ENCODE data around the gene CRYZL1.
"Not testable (repeated sequence)": the region's sequence is repeated elsewhere in the genome, so short reads cannot be mapped to it uniquely, and the experiment has no call there.

Gene CRYZL1

DNA sequence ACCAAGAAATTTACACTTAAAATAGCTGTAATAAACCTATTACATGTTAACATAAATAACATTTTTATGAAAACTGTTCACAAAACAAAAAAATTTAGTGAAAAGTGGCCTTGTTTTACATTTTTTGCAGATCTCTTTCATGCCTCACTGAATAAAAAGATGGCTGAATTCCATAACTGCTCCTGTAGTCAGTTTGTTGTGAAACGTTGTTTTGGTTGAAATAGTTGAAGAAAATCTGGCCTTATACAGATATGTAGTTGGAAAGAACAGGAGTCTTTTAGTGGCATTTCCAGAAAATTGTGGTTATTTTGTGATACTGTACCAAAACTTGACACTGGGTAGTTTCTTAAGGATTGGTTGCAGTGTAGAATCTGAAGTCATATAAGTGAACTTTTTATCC lies 18.9 kb upstream of the CRYZL1 start:
- DNase-seq, result no peak

DNA sequence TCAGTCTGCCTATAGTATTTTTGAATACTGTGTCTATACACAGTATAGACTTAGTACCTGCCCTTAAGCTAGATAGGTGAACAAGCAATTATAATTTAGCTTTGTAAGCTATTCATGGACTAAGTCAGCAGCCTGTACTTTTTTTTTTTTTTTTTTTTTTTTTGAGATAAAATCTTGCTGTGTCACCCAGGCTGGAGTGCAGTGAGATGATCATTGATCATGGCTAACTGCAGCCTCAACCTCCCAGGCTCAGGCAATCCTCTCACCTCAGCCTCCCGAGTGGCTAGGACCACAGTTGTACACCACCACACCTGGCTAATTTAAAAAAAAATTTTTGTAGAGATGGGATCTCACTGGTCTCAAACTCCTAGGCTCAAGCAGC lies 18.0 kb upstream of the CRYZL1 start:
- DNase-seq, result no peak

DNA sequence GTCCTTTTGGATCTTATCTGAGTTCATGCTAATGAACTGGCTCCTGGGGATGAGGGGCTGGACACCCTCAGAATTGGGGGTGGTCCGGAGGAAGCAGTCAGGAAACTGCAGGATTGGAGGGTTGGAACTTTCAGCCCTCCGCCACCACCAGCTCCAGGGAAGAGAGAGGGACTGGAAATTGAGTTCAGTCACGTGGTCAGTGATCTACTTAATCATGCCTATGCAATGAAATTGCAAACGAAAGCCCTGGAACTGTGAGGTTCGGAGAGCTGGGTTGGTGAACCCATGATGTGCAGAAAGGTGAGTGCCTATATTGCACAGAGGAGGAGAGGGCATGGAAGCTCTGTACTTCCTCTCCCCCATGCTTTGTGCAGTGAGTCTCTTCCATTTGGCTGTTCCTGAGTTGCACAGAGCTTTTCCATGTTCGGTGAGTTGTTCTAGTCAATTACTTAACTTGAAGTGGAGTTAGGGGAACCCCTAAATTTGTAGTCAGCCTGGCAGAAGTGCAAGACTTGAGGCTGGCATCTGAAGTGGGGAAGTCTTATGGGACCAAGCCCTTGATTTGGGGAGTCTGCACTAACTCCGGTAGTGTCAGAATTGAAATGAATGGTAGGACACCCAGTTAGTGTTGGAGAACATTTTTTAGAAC lies 17.5 kb upstream of the CRYZL1 start:
- DNase-seq, result no peak

DNA sequence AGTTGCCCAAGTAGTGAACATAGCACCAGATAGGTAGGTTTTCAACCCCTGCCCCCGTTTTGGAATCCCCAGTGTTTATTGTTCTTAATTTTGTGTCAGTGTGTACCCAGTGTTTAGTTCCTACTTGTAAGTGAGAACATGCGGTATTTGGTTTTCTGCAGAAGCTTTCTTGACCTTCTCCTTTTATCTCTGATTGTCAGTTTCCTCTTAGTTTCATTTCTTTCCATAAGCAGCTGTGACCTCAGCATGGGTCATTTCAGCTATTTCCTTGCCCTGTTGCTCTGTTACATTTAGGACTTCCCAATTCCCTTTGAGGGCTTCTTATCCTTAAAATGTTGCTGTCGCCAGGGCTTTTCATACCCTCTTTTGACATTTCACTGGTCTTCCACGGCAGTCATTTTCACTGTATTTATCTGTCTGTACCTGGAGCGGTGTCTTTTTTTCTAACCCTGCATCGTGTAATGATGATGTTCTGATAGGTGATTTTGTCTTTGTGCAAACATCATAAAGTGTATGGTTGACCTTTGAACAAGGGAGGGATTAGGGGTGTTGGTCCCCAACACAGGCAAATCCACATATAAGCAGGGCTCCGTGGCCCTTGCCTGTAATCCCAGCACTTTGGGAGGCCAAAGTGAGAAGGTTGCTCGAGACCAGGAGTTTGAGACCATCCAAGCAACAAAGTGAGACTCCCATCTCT lies 15.7 kb upstream of the CRYZL1 start:
- DNase-seq, result no peak

DNA sequence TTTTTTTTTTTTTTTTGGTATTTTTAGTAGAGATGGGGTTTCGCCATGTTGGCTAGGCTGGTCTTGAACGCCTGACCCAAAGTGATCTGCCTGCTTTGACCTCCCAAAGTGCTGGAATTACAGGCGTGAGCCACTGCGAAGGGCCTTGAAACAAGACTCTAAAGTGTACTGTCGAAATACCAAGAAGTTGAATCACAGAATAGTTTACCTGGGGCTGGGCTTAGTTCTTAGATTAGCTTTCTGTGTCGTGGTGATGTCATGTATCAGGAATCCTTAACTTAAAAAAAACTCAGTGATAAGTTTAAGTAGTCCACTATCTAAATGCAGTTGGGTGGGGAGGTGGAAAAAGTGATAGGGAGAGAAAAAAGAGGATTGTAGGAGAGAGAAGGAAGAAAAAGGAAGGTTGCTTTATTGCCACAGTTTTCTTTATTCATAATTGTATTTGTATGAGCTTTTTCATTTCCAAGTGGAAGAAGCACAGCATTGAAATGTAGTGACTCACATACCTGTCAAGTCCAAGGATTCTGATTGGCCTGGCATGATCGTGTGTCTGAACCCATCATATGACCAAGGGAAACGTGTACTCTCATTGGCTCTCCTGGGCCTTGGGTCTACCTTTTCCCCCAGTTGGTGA lies 14.2 kb upstream of the CRYZL1 start:
- DNase-seq, result no peak

DNA sequence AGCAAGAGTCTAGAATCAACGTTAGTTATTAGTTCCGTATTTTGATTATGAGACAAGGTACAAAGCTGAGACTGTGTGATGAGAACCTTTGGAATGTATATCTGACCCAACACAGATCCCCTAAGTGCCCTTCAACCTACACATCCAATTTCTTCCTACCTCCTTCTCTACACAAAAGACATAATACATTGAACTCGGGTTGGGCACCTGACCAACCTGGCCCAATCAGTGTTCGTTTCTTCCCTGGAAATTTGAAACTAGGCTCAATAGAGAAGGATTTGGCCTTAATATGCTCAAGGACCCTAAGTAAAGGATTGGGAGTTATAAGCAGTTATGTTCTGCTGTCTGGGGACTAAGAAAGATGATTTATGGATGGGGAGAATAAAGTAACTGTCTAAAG lies 12.9 kb upstream of the CRYZL1 start:
- no peak for DNase-seq

DNA sequence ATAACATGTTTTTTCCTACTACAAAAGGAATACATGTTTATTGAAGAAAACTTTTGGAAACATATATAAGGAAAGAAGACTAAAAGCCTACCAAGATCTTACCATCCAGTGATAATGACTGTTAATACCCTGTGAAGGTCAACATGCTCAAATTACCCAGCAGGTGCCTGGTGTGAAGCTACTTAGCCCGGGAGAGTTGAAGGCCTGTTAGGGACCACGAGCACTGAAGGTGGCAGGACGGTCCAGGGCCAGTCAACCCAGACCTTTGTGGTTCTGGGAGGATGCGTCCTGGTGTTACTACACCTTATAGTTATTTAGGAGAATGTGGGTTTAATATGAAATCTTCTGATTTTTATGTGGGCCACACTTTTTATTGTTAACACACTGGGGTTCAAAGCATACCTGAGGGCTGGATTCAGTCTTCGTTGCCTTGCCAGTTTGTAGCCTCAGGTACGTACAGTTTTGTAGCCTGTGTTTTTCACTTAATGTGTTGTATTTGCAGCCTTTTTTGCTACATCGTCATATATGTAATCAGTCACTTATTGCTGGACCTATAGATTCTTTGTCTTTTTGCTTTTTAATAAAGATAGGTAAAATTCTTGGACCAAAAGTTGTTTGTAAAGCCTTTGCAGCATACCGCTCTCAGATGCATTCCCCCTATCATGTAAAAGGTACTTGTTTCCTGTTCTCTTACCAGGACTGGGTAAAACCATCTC lies 10.6 kb upstream of the CRYZL1 start:
- no peak for DNase-seq

DNA sequence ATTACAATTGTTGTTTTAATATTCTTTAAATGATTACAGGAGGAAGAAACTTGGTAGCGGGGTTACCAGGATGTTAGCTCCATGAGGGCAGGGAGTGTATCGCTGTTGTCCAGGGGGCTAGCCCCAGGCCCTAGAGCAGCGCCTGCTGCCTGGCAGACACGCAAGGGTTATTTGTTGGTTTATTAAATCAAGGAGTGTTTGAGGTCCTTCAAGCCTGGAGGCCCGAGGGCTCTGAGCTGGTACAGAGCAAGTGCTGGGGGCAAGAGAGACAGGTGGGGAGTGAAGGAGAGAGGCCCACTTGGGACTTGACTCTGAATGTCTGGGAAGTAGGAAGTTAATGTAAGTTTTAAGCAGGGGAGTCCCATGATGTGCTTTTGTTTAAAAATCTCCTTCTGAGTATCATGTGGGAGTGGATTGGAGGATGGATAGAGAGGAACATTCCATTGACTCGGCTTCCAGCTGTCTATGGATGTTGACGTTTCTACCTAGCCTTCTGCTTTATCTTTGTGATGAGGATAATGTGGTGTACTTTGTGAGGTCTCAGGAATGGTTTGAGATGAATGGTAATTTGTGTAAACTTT lies 9.5 kb upstream of the CRYZL1 start:
- no peak for DNase-seq

DNA sequence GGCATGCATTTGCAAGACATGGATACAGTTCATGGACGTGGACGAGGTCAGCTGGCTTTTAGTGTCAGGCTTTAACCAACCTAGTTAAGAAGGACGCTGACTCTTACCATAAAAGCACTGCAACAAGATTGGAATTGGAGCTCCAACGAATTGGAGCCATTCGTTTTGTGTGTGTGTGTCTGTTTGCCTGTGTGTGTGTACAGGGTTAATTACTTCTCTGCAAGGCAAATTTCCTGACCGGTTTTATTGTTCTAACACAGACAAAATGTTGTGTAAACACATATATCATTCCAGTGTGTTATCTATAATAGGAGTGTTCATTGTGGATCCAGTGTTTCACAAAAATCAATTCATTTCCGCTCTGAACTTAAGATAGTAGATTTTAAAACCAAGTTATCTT lies 8.7 kb upstream of the CRYZL1 start:
- DNase-seq, result no peak

DNA sequence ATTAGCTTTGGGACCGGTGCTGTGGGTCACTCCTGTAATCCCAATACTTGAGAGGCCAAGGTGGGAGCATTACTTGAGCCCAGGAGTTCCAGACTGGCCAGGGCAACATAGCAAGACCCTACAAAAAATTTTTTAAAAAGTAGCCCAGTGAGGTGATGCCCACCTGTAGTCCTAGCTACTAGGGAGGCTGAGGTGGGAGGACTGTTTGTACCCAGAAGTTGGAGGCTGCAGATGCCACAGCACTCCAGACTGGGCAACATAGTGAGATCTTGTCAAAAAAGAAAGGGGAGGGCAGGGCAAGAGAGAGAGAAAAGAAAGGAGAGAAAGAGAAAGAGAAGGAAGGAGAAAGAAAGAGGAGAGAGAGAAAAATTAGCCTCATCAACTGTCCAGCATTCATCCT lies 7.0 kb upstream of the CRYZL1 start:
- no peak for DNase-seq

DNA sequence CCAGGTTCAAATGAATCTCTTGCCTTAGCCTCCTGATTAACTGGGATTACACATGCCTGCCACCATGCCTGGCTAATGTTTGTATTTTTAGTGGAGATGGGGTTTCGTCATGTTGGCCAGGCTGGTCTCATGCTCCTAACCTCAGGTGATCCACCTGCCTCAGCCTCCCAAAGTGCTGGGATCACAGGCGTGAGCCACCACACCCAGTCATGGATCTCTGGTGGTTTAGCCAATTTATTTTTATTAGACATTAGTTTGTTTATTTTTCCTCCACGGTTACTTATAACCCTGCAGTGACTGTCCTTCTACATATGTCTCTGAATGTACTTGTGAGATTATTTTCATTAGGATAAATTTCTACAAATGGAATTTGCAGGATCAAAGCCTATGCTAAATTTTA lies 6.0 kb upstream of the CRYZL1 start:
- DNase-seq, result no peak

DNA sequence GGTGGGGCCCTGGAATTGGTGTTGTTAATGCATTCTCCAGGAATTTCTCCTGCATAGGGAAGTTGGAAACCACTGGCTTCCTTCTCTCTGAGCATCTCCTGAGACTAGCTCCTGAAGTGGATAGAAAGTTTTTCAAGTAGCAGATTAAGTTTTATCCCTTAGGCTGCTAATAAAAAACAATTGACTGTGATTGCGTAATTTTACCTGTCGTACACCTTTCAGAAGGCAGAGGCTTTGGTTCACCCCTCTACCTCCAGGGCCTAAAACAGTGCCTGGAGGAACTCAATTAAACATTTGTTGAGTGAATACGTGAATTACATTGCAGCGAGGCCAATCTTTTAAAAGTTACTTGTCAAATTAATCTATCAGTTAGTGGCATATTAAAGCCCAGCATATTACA lies 4.2 kb upstream of the CRYZL1 start:
- DNase-seq, result no peak

DNA sequence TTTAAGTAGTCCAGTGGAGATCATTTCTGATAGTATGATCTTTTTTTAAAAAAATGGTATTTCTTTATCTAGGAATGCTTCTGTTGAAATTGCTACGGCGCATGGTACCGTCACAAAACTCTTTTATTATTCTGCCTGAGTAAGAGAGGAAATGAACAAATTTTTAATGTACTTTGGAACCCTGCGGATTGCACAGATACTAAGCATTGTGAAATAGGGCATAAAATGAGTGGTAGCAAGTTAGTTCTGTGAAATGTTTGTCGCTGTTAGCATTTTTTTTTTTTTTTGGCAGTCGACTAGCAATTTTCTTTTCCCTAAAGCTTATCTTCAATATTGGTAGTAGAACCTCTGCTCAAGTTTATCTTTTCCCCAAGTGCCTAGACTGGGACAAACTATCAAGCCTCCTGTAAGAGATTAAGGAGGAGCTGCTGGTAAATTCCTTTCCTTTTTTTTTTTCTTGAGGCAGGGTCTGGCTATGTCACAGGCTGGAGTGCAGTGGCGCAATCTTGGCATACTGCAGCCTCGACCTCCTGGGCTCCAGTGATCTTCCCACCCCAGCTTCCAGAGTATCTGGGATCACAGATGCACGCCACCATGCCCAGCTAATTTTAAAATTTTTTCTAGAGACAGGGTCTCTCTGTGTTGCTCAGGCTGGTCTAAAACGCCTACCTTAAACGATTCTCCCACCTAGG lies 3.0 kb upstream of the CRYZL1 start:
- no peak for DNase-seq

DNA sequence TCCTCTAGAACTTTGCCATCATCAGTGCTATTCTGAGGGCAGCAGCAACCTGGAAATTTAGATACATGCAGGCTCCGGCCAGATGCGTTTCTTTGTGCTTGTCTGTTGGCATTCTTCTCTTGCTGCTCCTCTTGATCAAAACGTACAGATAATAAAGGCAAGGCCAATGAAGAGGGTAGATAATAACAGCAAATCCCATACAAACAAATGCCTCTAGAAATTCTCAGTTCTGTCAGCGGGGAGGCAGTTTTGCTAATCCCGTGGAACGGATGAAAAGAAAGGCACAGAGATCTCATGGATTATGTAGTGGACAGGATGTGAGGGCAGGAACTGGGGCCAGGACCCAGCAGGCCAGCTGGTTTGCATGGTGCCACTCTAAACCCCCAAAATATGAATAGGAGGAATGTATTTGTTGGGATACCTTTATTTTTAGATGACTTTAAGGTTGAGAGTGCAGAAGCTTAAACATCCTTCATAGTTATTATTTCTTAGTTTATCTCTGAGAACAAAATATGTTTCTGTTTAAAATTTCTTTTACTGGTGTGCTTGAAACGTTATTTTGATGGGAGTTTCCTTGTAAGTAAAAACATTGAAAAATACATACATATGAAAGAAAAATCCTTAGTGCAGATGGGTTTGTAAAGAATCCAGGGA lies 2.2 kb upstream of the CRYZL1 start:
- DNase-seq, result no peak

DNA sequence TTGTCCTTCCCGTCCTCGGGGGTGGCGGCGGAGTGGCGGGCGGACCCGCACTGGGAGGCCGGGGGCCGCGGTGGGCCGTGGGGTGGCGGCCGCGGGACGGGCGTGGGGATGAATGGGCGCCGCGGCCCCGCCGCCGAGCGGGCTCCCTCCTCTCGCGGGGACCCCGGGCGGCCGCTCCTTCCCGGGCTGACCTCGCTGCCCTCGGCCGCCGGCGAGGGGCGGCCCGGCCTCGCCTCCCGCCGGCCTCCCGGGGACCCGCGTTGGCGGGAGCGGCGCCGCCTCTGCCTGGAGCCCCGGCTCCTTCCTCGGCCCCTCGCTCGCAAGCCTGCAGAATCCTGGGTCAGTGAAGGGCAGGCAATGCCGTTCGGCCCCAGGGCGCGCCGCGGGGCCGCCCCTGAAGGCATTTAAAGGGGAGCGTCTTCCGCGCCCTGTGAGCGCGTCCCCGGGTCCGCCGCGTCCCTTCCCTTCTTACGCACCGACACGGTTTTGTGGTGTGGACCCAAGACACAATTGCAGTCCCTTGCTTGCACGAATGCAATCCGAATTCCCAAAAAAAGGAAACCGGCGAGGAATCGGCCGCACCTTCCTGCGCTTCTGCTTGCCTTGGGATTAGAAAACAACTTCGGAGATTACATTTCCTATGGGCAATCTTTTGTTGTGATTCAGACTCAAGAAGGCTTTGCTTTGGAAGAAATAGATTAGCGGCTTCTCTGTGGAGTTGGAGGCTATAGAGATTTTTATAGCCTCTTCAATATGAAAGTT lies 1.5 kb upstream of the CRYZL1 start:
- DNase-seq, result peak; percentile 10

DNA sequence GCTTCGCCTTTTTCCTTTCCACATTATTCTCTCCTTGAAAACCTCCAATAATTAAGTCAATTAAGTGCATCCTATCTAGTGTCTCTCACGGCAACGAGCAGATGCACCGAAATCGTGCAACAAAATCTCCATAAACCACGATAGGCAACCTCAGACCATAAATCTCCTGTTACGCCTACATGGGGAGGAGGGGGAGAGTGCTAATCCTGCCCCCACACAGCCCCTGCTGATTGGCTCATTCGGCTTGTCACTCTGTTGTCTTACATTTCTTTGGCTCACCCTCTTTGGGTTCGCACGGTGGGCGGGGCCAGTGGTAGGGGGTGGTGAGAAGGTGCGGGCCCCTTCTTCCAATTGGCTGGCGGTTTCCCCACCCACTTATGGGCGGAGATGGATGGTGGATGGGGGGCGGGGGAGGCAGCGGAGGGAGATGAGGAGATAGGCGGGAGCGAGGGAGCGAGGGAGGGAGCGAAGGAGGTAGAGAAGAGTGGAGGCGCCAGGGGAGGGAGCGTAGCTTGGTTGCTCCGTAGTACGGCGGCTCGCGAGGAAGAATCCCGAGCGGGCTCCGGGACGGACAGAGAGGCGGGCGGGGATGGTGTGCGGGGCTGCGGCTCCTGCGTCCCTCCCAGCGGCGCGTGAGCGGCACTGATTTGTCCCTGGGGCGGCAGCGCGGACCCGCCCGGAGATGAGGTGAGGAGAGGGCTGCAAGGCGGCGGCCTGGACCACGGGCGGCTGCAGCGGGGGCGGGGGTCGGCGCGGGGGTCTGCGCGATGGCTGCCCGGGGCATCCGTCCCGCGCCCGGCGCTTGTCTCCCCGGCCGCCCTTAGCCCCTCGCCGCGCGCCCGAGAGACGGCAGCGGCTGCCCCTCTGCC lies 720 bp upstream of the CRYZL1 start, which contains the start of gene ITSN1:
ITSN1 (plus strand) TSS at position 475 of the 869 bp plus-strand sequence. CDS start 76,328 bp downstream, outside the sequence.
- peak; percentile 100 for DNase-seq

DNA sequence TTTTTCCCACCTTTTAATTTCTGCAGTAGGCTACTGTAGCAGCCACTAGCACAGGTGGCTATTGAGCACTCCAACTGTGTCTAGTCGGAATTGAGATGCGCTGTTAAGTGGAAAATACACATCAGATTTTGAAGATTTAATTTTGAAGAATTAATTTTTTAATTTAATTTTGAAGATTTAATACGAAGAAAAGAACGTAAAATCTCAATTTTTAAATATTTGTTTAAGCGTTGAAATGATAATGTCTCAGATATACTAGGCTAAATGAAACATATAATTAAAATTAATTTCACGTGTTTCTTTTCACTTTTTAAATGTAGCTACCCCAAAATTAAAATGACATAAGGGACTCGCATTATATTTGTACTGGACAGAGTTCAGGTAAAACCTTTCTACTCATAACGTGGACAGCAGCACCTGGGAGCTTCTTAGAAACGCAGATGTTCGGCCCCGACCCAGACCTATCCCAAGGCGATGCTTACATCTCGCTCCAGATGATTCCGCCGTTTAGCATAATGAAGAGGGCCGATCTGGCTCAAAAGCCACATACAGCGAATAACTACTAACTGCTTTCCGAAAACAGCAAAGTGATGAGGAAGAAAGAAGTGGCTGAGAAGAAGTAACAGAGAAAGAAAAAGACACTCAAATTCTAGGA lies 717 bp downstream of the CRYZL1 start:
- no peak for DNase-seq

DNA sequence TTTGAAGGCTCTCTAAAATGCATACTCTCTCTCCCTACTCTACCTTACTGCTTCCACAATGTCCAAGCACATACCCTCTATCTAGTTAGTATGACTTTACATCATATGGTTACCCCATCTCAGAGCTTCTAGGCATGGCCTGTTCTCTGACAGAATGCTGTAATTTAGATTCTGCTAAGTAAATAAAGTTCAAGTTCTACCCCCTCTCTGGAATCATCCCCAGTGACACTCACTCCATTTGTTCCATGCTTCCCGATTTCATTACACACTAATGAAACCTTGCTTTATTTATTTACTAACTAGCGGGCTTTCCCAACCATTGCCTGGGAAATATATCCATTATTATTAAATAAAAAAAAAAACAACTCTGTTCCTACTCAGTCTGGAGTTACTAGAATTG lies 7.3 kb downstream of the CRYZL1 start:
- no peak for DNase-seq

DNA sequence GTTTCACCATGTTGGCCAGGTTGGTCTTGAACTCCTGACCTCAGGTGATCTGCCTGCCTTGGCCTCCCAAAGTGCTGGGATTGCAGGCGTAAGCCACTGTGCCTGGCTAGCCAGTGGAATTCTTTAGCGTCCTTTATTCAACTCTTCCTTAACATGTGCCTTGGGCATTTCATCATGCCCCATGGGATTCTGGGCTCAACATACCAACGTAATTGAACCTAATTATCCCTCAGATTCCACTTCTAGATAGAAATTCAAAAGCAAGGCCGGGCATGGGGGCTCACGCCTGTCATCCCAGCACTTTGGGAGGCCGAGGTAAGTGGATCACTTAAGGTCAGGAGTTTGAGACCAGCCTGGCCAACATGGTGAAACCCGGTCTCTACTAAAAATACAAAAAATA lies 15.4 kb downstream of the CRYZL1 start:
- DNase-seq, result not testable (repeated sequence)

DNA sequence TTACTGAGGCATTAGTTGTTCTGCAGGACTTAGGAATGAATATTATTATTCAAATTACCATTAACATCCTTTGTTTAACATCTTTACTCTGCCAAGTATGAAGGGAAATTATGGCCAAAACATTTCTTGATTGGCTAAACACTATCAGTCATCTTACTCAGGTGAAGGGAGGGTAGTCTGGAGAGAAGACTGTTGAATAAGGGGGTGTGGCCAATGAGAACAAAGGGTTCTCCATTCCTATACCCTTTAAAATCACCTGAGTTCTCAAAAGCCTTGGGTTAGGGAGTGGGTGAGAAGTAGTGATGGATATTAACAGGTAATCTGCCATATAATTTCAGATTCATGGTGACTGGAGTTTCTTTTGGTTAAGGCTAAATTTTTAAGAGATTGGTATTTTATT lies 19.3 kb downstream of the CRYZL1 start:
- no peak for DNase-seq

Data from CD4-positive, alpha-beta T cell treated with Interleukin-10 for 1 hour (primary cell).